ENCODE measurements around the gene RXRA.

The RXRA gene

DNA sequence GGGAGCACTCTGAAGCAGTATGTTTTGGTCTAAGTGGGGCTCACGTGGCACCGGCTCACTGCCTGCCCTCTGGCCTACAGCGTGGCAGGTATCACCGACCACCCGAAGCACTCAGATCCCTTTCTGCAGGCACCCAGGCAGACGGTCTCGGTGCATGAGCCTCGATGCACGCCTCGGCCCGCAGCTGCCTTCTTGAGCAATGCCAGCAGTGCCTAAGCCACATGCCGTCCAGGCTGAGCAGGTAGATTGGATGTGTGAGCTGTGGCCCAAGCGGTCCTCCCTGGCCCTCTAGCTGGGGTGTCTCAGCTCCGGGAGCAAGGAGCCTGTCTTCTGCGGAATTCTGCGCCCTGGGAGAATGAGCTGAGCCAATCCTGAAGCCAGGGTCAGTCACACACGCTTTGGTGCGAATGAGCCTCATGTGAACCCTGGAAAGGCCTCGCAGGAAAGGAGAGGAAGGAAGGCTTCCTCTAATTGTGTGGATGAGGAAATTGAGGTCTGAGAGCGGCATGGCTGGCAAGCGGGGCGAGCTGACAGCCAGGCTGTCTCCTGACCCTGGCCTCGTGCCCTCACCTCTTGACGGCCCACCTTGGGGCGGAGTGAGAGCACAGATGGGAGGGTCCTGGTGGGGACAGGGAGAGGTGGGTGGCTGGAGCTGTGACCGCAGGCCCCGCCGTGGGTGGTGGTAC is 14.4 kb downstream of the RXRA start:
- no peak for DNase-seq

DNA sequence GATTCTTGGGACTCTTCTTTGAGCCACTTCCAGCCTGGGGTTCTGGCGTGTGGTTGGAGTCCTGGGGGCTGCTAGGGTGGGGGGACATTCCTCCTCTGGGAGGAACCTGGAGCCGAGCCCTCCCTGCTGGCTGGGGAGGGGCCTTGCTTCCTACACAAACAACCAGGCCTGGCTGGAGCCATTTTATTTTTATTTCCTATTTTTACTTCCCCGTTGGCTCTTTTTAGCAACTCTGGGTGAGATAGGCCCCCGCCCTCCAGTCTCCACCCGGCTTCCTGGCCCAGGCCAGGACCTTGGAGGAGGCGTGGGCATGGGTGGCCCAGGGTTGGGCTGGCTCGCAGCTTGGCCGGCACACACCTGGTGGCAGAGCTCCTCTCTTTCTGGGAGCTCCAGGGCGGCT is 15.1 kb downstream of the RXRA start:
- no peak for DNase-seq

DNA sequence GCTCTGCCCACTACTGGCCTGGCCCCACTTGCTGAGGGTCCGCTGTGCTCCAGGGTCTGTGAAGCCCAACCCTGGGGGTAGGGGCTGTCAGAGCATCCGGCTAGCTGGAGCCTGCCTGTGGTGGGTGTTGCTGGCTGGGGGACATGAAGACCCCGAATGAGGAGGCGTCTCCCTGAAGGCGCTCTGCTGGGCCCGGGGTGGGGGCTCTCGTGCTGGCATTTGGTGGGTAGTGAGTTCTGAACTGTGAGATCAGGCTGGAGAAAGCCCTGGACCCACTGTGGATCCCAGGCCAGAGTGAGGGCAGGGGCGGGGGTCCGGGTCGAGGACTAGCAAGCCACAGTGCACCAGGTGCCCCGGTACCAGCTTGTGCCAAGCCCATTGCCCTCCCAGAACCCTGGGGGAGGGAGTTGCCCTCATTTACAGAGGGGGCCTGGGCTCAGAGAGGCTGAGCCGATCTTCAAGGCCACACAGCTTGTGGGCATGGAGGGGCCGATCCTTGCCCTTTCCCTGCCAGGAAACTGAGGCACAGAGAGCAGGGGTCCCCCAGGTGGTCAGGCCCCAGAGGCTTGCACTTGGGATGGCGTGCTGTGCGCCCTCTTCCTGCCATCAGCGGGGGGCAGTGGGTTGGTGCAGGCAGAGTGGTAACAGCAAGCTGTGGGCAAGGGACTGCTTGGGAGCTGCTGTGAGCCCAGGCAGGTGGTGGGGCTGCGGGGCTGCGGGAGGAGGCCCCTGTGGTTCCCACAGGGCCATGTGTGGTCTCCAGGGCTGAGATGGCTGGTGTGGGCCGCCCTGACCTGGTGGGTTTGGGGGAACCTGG is 15.9 kb downstream of the RXRA start:
- DNase-seq: no peak

DNA sequence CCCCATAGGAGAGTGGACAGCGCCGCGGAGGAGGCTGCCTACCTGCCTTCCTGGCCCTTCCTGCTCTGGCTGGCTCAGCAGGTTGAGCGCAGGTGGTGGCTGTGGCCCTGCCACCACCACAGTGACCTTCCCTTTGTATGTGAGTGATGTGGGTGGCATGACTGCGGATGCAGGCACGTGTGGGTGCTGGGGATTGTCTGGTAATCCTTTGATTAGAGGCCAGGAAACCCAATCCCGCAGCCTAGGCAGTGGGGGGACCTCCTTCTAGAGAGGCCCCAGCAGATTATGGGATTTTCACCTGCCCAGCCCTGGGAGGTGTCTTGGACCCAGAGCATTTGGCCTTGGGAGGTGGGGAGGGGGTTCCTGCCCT is 16.5 kb downstream of the RXRA start:
- no peak for DNase-seq

DNA sequence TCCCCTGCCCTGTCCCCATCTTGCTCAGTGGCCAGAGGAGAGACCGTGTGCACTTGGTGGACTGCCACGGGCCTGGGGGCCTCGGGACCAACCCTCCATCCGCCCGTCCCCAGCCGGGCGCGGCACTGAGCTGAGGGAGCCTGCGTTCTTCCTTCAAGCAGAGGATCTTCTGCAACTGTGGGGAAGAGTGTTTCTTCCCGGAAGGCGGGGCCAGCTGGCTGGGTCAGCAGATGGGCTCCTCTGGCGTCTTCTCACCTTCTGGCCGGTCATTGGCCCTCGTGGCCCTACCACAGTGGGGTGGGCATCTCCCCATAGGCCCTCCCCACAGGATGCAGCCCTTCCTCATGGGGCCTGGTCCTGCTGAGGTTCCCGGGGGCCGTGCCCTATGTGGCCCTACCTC is 17.4 kb downstream of the RXRA start:
- DNase-seq: no peak

DNA sequence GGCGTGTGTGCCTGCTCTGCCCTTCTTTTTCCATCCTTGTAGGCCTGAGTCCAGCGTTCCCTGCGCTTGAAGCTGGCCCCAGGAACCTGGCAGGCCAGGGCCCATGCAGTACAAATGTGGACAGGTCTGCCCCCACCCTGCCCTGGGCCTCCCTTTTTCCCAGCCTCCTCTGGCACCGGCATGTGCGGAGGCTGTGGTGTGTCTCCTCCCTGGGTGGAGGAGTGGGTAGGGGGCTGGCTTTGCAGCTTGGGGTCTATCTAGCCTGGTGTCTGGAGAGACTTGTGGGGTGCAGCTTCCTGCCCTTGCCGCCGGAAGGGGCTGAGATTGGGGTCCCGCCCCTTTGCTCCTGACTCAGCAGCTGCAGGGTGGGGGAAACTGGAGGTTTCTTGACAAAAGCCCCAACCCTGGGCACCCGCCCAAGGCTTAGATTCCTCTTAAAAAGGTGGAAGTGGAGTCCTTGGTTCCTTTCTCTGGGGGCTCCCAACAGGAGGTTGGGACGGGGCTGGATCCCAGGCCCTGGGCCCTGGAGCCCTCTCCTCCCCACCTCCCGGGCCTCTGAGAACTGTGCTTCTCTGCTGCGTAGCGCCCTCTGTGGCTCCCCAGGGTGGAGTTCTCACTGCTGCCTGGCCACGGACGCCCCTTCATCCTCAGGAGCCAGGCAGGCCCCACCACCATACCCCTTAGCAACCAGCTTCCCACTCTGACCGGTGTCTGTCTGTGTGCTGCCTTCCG is 18.0 kb downstream of the RXRA start:
- DNase-seq: no peak

DNA sequence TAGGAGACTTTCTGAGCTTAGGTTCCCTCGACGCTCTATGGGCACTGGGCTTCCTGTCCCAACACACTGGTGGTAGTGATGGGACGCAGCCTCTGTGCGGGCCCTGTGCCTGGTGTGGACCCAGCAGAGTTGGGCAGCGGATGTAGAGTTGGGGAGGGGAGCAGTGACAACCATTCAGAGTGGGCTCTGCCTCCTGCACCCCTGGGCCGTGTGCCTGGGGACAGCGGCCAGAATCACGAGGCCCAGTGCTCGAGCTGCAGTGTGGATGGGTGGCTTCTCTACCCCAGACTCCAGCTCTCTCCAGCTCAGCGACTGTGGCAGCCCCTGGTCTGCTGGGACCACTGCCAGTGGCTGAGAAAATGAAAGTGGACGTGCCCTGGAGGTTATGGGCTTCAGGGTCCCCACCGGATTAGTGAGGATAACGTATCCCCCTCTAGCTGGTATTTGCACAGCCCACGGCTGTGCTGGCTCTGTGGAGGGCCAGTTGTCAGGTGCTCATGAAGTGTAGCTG is 18.6 kb downstream of the RXRA start:
- DNase-seq: no peak

DNA sequence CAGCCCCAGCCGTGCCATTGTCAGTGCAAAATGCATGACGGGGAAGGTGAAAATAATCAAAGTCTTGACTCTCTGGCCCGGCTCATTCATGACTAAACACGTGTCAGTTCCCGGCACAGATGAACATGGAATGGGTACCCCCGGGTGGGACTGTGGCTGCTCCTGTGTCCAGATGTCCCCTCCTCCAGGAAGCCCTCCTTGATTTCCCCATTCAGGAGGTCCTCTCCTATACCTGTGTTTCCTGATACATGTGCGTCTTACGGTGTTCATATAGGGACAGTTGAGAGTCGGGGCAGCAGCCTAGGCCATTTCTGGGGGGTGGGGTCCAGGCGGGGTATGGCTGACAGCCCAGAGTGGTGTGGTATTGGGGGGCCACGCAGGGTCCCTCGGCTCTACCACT is 19.5 kb downstream of the RXRA start:
- DNase-seq: no peak

DNA sequence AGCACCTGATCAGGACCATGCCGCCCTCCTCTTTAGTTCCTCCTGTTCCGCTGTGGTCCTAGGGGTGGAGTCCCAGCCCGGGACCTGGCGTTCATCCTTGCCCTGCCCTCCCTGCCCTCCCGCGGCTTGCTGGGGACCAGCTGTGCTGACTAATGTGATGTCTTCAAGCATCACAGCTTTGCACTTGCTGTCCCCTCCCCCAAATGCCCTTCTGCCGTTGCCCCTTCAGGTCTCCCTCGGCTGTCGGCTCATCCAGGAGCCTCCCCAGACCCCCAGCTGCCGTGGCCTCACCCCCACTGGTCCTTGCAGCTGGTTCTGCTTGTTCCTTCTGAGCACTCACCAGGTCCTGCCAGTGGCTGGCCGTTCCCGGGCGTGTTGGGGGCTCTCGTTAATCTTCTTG is 19.9 kb downstream of the RXRA start:
- DNase-seq: no peak

DNA sequence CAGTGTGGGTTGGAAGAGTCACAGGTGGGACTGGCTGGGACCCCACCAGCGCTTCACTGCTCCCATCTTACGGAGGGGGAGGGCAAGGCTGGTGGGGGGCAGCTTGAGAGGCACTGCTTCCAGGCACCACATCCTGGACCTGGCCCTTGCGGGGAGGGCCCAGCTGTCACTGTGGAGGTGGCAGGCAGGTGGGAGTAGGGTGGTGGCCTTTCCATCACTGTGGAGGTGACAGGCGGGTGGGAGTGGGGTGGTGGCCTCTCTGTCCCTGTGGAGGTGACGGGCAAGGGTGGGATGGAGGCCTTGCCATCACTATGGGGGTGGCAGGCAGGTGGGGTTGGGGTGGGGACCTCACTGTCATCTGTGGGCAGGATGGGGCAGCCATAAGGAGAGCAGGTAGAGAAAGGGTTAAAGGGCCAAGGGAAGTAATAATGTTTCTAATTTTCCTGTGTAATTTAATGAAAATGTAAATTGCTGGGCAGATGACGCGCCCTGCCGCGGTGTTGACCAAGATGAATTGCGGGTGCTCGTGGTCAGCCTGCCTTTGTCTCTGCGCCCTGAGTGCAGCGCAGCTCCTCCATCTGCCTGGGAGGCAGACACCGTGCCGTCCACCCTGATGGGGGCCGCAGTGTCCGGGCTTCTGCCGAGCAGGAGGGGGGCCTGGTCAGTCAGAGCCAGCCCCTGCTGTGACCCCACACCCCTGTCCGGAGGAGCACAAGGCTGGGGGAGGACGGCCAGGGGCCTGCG is 20.8 kb downstream of the RXRA start:
- DNase-seq: no peak

DNA sequence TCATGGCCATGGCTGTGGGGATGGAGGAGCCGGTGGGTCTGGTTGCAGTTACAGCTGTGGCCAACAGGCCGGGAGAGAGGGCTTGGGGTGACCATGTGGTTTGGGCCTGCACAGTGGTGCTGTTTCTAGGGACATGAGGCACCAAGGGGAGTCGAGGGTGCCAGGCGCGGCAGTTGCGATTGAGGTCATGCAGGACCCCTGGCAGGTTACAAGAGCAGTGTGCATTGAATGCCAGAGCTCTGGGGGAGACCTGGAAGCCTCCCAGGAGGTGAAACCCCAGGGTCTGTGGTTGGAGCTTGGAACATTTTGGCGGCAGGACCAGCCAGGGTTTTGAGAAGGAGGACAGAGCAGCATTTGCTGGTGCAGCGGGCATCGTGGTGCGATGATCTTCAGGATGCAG is 21.7 kb downstream of the RXRA start:
- DNase-seq: no peak

DNA sequence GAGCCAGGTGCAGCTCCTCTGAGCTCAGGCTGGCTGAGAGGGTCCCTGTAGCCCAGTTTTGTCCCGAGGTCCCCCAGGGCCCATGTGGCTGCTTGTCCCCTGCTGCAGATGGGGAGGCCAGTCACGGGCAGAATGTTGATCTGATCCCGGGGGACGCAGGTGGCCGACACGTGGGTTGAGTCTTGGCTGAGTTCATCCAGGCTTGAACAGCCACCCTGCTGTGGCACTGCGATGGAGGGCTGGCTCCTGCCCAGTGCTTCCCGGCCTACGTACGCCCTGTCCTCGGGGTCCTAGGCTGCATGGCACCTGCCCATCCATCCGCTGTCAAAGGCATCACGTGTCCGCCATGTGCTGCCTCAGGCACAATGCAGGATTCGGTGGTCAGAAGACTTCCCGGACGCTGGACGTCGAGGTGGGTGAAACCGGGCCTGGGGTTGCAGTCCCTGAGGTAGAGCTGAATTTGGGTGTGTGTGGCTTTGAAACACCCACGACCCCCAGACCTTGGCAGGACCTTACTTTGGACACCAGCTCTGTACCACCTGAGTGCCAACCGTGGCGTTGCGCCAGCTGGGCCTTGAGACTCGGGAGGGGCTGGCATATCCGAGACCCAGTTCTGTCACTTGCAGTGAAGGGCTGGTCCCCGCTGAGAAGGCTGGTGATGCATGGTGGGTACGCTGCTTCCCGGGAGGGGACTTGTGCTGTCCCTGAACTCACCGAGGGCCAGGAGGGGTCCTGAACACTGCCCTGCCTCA is 22.3 kb downstream of the RXRA start:
- DNase-seq: no peak

DNA sequence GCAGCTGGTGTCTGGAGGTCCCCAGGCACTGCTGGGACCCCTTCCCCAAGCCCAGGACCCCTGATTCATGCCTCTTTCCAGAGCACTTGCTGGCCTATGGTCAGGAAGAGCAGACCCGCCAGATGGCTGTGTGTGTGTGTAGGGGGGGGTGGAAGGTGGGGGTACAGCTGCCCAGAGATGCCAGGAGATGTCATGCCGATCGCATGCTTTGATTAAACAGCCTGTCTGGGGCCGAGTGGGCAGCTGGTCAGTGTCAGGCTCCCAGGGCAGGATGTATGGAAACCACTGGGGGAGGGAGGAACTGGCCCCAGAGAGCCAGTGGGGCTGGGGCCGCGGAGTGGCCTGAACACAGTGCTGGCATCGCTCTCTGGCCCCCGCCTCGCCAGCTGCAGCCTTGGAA is 23.7 kb downstream of the RXRA start:
- DNase-seq: no peak

DNA sequence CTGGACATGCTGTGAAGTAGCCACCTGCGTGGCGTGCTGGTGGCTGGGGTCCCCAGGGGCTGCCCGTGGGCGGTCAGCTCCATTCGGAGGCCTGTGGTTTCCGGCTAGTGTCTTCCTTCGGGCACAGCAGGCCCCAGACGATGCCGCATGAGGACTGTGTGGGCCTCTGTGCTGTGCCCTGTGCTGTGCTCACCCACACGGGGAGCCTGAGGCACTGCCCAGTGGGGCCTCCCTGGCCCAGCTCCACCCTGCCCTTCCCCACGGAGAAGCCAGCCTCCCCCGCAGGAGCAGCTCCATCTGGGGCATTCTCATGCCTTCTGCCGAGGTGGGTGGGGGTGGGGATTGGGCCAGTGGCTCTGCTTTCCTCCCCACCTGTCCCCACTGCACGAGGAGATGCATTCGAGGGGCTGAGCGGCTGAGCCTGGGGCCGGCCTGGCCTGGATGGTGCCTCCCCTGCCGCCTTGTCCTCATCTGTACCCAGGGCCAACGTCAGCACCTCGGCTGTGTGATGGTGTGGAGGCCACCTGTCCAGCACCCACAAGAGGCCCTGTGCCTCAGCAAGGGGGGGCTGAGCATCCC is 24.2 kb downstream of the RXRA start:
- DNase-seq: no peak

DNA sequence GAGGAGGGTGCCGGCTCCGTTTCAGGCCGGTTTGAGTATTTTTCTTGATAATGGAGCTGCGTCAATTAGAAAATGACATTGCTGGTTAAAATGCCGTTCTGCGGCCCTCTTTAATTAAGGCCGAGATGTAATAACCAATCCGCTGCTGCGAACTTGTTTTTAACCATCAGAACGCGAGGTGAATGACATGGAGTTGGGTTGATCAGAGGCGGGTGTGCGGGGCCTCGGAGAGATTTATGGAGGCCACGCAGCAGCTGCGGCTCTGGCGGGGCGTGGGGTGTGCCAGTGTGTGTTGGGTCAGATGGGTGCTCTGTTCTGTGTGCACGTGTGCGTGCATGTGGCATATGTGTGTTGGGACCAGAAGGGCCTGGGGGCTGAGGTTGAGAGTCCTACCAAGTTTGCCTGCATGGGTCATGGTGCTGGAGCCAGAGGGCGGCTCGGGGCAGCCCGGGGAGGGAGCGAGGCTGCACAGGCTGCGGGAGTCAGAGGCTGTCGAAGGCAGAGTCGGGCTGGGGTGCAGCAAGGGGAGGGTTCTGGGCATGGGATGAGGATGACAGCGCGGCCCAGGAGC is 25.4 kb downstream of the RXRA start:
- DNase-seq: no peak

DNA sequence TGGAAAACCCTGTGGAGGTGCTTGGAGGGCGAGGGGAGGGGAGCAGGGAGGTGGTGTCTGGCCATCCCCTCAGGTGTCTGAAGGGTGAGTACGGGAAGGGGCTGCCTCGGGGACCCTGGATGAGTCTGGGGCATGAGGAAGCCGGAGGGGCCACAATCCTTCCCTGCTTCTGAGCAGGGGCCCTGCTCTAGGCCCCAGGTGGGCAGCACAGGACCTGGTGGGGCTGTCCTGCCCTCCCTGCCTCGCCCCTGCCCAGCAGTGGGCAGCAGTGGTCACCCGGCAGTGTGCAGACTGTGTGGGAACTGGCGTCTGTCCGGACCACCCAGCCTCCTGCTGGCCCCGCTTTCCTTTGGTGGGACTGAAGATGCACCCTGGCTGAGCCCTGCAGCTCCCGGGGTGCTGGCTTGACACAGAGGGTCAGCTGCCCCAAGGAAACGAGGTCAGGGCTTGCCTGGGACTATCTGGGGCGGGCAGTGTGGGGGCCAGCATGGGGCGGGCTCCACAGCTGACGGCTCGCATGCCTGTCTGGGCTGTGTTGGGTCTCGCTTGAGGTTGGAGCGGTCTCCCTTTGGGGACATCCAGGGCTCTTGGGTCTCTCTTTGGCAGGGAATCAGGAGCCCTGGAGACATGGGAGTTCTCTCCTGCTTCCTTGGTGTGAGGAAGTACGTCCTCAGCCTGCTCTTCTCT is 26.1 kb downstream of the RXRA start:
- no peak for DNase-seq

DNA sequence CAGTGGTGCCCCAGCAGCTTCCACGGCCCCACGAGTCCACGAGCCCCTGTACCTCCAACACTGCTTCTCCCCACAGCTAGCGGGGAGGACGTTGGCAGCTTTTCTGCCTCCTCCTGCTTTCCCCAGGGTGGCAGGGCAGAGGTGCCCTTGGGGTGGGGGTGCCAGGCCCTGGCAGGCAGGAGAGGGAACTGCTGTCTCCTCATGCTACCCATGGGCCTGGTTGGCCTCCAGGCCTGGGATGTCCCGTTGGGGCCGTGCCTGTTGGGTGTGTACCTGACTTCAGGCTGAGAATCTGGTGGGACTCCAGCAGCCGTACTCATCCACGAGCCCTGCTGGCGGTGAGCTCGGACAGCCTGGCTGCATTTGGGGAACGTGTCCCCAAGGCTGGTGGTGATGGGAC is 27.3 kb downstream of the RXRA start:
- no peak for DNase-seq

DNA sequence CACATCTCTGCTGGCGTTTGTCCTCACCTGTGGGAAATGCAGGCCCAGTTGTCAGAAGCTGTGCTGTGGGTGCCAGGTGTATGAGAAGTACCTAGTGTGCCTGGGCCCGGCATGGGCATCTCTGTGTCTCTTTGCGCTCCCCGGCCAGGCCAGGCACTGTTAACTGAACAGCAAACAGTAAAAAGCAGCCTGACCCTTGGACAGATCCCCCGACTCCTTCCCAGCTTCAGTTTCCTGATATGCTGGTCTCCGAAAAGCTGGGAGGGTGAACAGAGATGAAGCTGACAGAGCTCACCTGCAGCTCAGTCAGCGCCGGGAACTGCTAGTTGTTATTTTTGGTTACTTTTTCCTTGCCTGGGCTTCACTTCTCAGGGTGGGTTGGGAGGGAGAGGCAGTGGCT is 28.9 kb downstream of the RXRA start:
- no peak for DNase-seq

DNA sequence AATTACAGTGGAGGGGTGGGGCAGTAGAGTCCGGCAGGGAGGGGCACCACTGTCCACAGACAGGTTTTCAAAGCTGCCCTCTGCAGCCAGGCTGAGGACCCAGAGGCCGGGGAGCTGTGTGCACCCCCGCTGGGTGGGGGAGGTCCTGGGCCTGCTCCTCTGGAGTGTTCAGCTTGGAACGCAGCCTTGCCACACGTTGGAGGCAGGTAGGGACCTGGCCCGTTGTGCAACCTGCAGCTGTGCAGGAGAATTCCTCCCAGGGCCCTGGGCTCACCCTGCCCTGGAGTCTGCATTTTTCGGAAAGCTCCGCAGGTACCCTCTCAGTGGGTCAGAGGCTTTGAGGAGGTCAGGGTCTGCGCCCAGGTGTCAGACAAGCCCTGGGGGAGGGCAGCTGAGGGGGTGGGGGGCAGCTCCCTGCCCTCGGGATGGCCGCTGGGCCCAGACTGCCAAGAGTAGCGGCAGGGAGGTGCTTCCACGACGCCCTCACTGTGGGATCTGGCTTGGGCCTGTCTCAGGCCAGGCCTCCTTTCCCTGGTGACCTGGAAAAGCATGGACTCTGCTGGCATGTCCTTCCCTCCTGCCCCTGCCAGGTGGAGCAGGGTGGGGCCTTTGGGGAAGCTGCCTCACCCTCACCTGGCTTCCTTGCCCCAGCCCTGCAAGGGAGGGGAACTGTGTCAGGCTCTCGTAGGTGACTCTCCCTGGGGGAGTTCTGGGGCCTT is 29.5 kb downstream of the RXRA start:
- DNase-seq: no peak

Measured in NCI-H774 (cell line).